ENCODE data around the gene HOXB6.

Gene HOXB6

DNA sequence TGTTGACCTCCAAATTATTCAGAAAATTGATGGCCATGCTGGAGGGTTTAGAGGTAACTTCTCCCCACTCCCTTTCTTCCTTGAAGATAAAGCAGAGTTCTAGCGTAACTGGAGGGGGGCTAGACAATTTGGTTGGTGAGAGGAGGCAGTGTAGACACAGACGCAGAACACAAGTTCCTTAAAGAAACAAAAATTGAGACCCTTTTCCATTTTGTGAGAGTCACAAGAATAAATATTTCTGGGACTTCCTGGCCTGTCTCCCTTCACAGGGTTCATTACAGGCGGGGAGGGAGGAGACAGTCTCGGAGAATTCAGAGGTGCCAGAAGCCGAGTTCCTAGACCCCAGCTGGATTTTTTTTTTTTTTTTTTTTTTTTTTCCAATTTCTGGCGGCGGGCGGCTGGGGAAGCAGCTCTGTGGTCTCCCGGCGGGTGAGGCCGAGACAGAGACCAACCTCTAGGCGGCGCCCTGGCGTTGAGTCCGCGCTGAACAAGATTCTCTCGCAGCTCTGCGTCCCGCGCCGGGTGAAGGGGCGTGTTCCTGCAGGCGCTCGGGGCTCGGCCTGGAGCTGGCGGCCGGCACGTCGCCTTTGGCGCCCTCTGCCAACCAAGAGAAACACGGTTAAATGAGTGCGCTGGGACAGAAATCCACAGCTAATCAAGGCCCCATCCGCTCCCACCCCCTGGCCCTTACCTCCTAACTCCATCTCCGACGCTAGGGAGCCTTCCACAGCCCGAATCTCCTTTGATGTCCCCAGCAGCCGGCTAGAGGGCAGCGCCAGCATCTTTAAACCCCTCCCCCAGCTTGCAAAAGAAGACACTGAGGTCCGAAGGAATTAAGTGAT lies 31.6 kb upstream of the HOXB6 start:
- FAIRE-seq: no peak
- DNase-seq (ENCODE audit: insufficient read length, low spot score): peak; percentile 93

DNA sequence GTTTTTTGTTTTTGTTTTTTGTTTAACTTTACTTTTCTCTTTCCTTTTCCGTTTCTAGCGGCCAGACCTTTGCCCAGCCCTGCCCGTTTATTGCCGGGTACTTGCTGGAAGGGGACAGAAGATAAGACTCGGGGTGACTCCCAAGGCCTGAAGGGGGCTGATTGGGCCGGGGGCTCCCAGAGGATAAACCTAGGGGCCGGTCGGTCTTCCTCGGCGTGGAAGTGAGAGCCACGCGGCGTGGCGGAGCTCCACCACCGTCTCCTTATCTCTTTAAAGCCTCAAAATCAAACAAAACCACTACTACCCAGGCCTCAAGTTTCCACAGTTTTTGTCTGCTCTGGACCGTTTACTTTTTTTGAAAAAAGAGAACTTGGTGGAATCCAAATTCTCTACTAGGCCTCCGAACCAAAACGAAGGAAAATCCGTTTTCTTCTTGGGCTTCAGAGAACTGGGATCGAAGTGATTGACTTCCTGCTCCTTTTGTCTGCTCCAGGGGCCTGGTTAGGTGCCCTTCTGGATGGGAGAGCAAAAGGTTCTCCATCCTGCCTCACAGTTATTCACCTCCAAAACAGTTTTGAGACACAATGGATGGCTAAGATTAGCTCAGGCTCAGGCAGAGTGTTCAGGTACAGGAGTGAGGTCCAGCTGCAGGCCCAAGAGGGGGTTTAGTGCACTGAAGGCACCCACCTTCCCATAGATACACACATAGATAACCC lies 29.9 kb upstream of the HOXB6 start:
- DNase-seq (ENCODE audit: insufficient read length, low spot score) (no peak), FAIRE-seq (no peak)

DNA sequence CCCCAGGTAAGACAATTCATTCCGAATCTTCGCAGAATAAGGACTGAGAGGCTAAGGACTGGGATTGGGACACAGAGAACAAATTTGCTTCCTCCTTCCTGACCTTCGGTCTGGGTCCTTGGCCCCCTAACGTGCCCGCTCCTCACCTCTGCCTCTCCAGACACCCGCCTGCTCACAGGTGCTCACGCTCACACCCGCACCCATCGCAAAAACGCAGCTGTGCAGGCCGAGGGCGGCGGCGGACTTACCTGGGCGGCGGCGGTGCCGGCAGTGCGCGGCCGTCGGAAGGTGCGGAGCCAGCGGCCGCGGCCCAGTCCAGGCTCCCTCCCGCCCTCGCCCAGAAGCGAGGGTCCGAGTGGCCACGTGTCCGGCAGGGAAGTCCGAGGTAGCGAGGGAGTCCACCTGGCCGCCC lies 28.5 kb upstream of the HOXB6 start:
- no peak for FAIRE-seq
- no peak for DNase-seq (ENCODE audit: insufficient read length, low spot score)

DNA sequence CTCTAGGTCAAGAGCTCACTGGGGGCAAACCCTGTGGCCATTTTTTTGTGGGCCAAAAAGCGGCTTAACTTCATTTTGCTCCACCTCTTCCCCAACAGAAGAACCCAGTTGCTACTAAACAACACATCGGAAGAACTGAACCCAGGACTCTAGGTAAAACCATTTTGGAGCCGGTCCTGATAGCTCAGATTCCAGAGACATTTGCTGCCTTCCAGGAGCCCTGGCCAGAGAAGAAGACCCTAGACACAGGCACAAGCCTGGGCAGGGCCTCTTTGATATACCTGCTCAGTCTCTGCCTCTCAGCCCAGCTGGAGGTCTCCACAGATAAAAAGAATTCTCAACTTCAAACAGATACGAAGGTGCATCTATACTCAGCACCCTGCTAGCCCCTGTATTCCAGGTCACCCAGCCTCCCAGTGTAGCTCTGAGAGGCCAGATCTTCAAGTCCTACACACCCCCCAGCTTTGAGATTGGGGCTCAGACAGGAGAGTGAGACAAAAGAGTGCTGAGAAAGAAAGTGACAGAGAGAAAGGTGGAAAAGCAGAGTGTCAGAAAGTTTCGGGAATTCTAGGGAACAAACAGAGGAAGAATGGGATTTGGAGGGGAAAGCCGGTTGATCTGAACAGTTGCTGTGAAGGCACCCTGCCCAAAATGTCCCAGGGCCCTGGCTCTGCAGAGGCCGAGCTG lies 27.9 kb upstream of the HOXB6 start:
- no peak for FAIRE-seq

DNA sequence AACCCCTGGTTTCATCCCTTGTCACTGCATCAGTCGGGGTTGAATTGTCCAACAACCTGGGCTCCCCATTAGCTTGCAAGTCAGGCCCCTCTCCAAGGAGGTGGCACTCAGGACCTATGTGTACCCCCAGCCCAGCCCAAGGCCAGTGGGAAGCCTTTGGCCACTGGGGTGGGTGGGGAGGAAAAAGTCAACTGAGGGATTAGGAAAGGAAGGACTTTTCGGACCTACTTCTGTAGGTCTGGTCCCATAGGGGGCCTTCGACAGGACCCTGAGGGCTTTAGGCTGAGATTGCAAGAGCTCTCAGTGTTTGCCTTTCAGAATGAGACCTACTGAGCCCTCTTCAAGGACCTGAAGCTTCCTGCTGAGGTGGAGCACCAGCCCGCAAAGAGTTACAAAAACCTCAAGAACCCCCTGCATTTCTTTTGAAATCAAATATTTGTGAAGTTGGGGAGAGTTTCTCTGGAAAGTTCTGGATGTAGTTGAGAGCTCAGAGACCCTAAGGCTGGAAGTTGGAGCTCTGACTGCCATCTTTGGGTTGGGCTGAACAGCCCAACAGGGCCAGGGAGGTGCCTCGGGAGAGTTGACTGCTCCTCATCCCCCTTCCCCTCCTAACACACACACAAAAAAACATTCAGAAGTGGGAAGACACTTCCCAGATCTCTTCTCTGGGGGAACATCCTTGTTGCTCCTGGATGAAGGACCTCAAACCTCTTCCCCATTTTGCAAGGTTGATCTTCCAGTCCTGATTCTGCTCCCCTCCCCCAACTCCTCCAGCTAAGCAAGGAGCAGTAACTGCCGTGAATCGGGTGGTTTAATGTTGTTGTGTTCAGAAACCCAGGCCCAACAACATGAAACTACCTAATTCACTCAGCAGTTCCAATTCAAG lies 27.1 kb upstream of the HOXB6 start:
- no peak for DNase-seq (ENCODE audit: insufficient read length, low spot score)
- FAIRE-seq: peak; percentile 78

More for the DNA sequence above, 27.9 kb upstream of the HOXB6 start:
- DNase-seq (ENCODE audit: insufficient read length, low spot score): no peak

DNA sequence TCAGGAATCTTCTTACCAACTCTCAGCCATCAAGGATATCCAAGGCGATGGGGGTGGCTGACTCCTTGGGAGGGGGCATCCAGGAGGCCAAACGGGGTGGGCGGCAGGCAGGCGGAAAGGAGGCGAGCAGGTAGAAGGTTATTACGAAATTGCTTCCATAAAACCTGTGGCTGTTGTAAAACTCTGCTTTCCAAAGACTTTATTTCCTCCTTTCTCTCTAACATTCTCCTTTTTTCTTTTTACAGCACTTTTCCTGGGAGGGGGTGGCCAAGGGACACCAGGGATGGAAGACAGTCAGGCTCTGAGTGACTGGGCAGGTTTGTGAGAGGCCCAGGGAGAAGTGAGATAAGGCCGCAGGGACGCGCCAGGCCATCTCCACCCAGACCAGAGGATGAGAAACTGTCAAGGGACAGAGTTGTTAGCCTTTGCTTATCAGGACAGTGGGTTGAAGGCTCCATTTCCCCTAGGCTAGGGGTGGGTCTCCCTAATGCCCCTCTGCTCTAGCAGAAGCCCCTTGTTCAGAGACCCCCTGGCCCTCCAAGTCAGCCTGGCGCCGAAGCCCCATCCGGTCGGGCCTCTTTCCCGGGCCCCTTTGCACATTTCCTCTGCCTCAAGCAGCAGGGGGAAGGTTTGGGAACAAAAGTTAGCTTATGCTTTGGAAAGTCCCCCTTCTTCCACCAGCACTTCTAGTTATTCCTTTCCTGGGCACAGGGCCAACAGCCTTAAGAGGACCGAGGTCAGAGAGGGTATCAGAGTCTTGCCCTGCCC lies 26.3 kb upstream of the HOXB6 start:
- DNase-seq (ENCODE audit: insufficient read length, low spot score) (no peak), FAIRE-seq (no peak)

DNA sequence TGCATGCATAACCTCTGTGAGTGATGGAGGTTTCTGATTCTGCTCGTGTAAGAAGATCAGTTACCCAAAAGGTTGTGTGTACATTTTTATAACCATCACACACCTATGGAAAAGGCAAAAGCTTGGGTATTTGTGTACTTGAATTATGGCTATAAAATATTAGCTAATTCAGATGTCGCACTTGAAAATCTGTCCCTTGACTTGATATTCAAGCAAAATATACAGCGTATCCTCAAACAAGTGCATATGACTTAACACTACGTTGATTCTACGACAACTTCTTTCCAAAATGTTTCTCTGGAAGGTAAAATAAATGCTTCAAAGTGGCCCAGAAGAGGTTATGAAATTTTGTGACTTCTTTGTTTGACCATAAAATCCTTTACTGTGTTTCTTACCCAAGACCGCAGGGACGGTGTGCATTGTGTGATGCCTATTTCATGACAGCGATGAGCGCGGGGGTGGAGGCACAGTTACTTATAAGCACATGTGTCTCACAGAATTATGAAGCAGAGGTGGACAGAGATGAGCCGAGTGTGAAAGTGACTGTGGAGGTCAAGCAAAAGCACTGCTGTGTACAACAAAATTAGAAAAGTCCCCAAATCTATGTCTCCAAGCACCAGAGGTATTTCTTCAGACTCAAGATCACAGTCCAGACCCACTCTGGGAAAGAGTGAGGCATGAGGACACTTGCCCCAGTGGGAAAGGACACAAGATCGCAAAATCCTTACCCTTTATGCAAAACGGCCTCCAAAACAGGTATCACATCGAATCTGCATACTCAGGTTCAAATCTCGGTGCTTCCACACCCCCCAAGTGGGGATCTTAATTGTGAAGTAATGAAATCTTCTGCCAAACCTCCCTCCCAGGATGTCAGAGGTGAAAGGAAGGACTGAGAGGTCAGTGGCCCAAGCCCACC lies 25.5 kb upstream of the HOXB6 start:
- no peak for DNase-seq (ENCODE audit: insufficient read length, low spot score)

DNA sequence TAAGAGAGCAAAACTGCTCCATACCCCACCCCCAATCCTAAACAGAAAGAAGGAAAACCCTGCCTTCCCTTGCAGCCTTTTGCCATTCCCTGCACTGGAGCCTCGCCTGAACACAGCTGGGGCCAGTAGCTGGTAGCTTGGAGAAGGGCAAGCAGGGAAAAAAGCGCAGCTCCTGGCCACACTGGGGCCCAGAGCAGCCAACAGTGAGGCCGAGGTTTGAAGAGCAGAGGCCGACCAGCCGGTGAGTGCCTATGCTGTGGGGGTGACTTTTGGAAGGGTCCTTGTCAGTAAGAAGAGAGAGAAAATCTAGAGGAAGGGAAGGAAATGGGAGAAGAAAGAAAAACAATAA lies 24.6 kb upstream of the HOXB6 start:
- no peak for FAIRE-seq
- DNase-seq (ENCODE audit: insufficient read length, low spot score): no peak

More for the DNA sequence above, 25.5 kb upstream of the HOXB6 start:
- FAIRE-seq: no peak

DNA sequence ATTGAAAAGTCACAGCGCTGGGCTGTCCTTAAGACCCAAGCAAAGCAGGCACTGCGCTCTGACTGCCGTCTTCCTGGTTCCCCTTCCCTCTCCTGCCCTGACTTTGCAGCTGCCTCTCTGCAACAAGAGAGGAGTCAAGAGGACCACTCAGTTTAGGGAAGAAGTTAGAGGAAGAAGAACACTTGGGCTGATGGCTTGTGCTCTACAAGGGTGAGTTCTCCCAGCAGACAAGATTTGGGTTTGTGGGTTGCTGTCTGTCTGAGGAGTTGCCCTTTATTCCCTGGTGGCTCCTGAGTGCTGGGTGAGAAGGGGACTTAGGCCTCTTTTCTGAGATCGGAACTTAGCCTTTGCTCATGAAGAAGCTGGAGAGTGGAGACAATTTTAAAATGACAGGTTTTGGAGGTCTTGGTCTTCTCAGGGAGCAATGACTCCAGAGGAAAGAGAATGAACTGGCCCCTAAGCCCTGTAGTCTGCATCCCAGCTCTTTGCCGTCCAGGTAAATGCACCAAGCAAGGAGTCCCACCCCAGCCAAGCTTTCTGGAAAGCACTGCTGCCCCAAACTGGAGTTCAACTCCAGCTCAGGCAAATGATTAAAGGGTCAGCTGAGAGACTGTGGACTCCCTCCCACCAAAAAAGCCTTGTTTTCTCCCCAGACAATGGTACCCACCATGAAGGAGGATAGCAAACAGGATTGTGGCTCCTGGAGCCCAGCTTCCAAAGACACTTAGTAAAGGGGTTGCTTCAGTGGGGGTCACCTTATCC lies 24.0 kb upstream of the HOXB6 start:
- DNase-seq (ENCODE audit: insufficient read length, low spot score) (no peak), FAIRE-seq (no peak)

DNA sequence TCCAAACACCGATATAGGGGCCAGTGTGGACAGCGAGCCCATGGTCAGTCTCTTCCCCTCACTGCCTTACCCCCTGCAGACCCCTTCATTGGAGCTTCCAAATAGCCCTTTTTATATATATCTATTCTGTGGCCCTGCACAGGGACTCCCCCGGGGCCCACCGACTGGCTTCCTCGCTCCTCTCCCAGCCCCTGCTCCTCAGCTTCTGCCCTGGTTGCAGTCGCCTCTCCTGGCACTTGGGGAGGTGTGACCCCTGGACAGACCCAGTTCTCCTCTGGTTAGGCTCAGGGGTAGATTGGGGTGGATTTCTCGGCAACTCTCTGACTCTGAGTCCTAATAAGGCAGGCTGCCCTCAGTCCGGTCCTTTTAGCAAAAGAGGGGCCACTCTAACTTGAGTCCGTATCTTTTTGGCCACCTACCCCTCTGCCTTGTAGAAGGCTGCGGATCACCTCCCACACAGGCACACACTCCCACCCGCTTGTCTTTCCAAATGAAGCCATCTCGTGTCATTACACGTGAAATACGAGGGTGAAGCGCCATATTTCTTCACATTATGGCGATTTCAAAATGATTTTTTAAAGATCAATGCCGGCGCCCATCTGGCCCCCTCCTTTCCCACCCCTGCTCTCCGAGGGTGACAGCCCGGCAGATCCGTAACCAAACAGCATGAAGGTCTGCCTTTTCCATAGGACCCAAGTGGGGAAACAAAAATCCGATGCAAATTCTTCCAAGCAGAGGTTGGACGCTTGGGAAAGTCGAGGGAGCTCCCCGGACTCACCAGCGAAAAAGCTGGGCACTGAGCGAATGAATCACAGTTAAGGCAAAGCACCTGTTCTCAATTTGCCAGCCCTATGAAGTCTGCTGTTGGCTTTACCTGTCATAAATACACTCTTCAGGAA lies 23.1 kb upstream of the HOXB6 start:
- FAIRE-seq: no peak
- no peak for DNase-seq (ENCODE audit: insufficient read length, low spot score)

DNA sequence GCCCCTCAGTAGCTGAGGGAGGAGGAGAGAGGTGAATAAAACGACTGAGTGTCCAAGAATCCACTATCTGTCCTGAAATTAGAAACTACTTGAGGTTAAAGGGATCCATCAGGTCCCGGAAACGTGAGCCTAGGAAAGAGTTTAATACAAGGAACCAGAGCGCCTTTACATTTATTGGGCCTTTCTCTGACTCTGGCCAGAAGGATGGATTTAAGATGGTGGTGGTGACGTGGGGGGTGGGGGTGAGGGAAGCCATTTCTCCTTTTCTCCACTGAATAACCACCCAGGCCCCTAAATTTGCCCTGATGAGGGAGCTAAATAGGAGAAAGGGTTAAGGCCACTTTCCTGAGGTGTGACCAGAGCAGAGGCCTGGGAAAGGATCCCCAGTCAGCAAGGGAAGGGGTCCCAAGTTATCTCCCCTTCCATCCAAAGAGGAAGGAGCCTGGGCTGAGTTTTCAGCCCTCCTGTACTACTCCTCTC lies 22.4 kb upstream of the HOXB6 start:
- FAIRE-seq (no peak), DNase-seq (ENCODE audit: insufficient read length, low spot score) (no peak)

DNA sequence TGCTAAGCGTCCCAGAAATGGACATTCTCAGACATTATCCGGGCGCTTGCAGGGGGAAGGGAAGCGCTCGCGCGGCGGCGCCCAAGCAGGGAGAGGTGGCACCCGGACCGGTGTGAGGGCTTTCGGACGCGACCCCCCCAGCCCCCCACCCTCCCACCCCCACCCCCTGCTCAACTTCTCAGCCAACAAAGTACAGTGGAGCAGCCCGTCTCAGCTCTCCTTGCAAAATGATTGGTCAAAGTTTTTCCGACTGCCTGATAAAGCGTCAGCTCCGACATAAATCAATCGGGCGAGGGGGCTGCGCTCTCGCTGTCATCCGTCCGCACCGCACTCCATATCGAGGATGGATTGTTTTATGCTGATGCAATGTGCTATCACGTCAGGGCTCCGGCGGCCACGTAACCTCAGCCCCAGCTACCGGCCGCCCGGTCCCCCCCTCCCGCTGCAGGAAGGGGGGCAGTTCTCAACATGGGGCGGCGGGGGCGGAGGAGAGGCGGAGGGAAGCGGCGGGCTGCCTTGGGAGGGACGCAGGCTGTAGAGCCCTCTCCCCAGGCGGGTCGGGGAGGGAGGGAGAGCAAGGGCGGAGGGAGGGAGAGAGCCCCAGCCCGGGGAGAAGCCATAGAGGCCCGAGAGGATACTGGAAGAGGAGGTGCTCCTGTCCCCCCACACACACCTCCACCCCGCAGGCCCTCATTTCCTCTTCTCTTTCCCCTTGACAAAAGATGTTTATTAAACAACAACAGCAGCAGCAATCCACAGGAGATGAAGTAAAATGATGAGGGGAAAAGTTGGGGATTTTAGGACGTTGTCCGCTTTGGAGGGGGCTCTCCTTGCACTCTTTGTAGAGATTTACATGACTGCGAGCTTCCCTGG lies 21.7 kb upstream of the HOXB6 start, which contains the start of gene HOXB9:
Gene HOXB9 (minus strand): TSS at position 114 of the 873 bp plus-strand sequence. CDS start 89 bp downstream, at position 25.
- peak; percentile 67 for FAIRE-seq

DNA sequence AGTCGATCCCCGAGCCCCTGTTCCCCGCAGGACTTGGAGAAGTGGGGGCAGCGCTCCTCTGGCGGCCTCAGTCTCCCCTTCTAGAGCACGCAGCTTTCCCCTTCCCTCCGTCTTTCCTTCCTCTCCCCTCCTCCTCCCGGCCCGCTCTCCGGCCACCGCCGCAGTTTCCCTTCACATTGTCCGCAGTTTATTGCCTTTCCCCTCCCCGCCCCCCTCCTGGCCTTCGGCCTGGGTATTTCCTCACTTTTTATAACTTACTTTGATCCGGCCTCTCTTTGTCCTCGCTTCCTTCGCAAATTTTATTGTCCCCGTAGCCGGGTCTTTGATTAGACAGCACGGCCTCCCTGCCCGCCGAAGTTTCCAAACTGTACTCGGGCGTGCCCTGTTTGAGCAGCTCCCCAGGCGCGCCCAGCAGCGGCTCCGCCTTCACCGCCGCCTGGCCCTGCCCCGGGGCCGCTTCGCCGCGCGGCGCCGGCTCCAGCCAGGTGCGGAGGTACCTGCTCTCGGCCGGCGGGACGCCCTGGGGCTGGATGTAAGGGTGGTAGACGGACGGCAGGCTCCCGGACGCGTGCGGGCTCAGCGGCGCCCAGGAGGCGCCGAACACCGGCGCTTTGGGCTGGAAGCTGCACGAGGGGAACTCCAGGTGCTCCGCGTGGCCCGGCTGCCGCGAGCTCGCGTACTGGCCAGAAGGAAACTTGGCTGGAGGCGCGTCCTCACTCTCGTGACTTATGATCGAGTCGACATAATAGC lies 20.9 kb upstream of the HOXB6 start:
- FAIRE-seq: peak; percentile 79
- no peak for DNase-seq (ENCODE audit: insufficient read length, low spot score)

More for the DNA sequence above, 21.7 kb upstream of the HOXB6 start, which contains the start of gene HOXB9:
- no peak for DNase-seq (ENCODE audit: insufficient read length, low spot score)

DNA sequence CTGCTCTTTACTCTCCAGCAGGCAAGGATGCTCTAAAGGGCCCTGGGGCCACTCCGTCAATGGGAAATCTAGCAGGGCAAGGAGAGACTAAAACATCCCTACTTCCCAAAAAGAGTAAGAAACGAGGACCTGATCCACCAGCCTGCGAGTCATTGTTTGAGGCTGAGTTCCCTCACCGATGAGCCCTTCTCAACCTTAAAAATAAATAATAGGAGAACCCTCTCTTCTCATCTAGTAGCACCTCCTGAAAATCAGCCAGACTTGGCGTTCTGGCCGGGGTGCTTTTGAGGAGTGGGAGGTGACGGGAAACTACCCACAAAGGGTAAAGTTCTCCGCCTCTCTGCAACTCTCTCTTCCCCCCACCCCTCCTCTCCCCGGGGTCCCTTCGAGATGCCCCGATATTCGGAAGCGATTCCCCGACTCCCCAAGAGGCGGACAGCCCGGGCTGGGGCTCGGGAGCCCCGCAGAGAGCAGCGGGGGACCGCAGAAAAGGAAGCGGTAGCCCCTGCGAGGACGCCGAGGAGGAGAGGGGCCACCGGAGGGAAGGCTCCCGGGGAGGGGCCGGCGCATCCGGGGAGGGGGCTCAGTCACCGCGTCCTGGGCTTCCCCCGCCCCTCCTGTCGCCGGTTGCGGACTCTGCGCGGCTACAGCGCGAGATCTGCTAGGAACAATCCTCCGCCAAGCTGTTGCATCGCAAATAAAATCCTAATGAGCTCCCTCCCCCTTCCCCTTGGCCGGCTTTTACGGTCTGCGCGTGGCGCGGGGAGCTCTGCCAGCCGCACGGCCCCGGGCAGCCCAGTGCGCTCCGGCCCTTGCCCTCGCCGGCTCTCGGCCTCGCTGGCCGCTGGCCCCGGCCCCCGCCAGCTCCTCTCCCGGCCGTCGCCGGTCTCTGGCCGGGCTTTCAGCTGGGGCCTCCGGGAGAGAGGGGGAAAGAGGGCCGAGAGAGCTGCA lies 20.0 kb upstream of the HOXB6 start:
- DNase-seq (ENCODE audit: insufficient read length, low spot score) (no peak), FAIRE-seq (no peak)

Data from GM19239 (cell line).